Fibroblast of mammary gland (primary cell): Measurements from ENCODE around the gene NUDT21.
"Not testable (repeated sequence)": the region's sequence is repeated elsewhere in the genome, so short reads cannot be mapped to it uniquely, and the experiment has no call there.

Source experiments
- DNase-seq: peaks from one replicate; pipeline ENCODE4 v3.0.0-alpha.2; 2010; ENCODE audit warnings: low read depth
- H3K4me3 ChIP-seq: 2 replicates; pipeline ENCODE4 v1.5.1; 2011; ENCODE audit warnings: low read depth, mild to moderate bottlenecking, low read length, moderate library complexity; ENCODE audit not compliant: control insufficient read depth
- TF ChIP-seq, protein P1 (sequence below): conservative IDR thresholded peaks from 2 replicates; pipeline ENCODE4 v1.5.1; 2011; ENCODE audit warnings: low read depth, low read length, inconsistent platforms; ENCODE audit not compliant: control insufficient read depth, insufficient read depth

Gene NUDT21

DNA sequence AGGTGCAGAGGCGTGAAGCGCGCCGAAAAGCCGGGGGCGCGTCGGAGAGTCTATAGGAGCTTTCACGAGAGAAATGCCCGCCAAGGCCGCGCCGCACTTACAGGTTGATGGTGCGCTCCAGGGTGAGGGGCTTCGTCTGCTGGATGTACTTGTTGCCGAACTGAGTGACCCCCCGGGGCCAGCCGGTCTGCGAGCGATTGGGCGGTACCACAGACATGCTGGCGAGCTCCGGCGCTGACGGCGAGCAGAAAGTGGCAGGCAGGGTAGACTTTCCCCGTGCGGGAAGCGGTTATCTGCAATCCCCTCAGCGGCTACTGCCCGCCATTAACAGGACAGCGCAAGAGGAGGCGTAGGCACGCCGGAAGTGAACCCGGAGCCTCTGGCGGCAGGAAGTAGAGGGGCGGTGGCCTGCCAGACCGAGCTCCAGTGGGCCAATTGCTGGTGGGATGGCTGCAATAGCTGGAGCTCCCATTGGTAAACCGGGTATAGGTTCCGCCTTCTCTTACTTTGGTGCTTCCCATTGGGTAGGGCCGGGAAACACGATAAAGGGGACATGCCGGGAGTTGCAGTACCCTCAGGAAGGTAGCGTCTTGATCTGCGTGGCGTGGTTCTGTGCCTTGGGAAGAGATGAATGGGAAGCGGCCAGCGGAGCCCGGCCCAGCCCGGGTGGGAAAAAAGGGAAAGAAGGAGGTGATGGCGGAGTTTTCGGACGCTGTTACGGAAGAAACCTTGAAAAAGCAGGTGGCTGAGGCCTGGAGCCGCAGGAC lies at the start of gene NUDT21, which contains the start of gene OGFOD1:
Gene NUDT21 (minus strand): TSS at position 347 of the 767 bp plus-strand sequence. CDS start 130 bp downstream, at position 217.
Gene OGFOD1 (plus strand): TSS at position 569 of the 767 bp plus-strand sequence. CDS start 59 bp downstream, at position 628.
- peak; percentile 97 for DNase-seq
- TF ChIP-seq, protein P1, sequence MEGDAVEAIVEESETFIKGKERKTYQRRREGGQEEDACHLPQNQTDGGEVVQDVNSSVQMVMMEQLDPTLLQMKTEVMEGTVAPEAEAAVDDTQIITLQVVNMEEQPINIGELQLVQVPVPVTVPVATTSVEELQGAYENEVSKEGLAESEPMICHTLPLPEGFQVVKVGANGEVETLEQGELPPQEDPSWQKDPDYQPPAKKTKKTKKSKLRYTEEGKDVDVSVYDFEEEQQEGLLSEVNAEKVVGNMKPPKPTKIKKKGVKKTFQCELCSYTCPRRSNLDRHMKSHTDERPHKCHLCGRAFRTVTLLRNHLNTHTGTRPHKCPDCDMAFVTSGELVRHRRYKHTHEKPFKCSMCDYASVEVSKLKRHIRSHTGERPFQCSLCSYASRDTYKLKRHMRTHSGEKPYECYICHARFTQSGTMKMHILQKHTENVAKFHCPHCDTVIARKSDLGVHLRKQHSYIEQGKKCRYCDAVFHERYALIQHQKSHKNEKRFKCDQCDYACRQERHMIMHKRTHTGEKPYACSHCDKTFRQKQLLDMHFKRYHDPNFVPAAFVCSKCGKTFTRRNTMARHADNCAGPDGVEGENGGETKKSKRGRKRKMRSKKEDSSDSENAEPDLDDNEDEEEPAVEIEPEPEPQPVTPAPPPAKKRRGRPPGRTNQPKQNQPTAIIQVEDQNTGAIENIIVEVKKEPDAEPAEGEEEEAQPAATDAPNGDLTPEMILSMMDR, result no peak
- peak within 1 kb of the TSS; percentile 90 for H3K4me3 ChIP-seq

DNA sequence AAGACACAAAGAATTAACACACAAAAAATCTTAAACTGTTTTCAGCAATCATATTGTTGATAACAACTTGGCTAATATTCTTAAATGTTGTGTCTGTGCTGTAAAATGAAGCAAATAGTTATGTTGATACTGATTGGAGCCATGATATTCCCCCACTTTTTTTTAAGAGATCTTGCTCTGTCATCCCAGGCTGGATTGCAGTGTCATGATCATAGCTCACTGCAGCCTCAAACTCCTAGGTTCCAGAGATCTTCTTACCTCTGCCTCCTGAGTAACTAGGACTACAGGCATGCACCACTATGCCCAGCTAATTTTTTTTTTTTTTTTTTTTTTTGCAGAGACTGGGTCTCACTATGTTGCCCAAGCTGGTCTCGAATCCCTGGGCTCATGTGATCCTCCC lies 42.7 kb upstream of the NUDT21 start:
- no peak overlapping the region for H3K4me3 ChIP-seq
- DNase-seq, result no peak
- TF ChIP-seq, protein P1, result no peak

DNA sequence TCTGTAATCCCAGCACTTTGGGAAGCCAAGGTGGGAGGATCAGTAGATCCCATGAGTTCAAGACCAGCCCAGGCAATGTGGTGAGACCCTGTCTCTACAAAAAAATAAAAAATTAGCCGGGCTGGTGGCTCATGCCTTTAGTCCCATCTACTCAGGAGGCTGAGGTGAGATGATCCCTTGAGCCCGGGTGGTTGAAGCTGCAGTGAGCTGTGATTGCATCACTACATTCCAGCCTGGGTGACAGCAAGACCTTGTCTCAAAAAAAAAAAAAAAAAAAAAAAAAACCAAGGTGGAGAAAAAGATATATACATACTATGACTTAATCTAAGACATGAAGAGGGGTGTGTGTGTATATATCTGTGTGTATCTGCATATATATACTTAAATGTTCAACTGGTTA lies 42.0 kb upstream of the NUDT21 start:
- H3K4me3 ChIP-seq, result no peak overlapping the region
- DNase-seq, result no peak
- TF ChIP-seq, protein P1, result no peak

DNA sequence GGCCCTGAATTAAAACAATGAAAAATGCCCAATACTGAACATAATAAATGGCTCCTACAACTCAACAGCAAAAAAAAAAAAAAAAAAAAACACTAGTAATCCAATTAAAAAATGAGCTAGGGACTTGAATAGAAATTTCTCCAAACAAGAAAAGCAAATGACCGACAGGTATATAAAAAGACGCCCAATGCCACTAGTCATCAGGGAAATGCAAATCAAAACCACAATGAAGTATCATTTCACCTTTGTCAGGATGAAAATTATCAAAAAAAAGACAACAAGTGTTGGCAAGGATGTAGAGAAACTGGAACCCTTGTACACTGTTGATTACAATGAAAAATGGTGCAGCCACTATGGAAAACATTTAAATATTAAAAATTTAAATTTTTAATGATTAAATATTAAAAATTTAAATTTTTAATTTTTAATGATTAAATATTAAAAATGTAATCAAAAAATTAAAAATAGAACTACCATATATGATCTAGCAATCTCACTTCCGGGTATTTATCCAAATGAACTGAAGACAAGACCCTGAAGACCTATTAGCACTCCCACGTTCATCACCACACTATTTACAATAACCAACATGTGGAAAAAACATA lies 40.6 kb upstream of the NUDT21 start:
- no peak overlapping the region for H3K4me3 ChIP-seq
- DNase-seq, result no peak
- TF ChIP-seq, protein P1, result no peak

DNA sequence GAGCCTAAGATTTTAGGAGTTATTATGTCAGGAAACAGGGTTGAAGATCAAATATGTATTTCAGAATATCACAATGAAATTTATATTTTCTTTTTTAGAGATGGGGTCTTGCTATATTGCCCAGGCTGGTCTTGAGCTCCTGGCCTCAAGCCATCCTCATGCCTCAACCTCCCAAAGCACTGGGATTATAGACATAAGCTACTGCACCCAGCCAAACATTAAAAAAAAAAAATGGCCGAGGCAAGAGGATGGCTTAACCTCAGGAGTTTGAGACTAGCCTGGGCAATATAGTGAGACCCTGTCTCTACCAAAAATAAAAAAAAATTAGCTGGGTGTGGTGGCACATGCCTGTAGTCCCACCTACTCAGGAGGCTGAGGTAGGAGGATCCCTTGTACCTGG lies 37.7 kb upstream of the NUDT21 start:
- DNase-seq, H3K4me3 ChIP-seq: not testable (repeated sequence)

DNA sequence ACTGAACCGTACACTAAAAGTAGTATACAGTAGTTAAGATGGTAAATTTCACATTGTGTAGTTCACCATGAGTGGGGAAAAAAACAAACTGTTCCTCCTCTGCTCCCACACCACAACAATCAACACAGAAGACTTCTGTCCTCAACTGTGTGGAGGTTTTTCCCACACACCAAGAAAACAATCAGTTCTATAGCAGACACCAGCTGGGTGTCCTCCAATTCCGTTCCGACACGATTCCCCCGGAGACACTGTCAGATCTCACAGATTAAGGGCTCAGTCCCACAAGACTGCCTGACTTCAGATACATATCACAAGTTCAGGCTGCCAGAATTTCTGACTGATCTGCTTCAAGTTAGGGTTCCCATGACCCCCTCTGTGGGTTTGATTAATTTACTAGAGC lies 36.9 kb upstream of the NUDT21 start:
- no peak overlapping the region for H3K4me3 ChIP-seq
- TF ChIP-seq, protein P1, result no peak
- no peak for DNase-seq

DNA sequence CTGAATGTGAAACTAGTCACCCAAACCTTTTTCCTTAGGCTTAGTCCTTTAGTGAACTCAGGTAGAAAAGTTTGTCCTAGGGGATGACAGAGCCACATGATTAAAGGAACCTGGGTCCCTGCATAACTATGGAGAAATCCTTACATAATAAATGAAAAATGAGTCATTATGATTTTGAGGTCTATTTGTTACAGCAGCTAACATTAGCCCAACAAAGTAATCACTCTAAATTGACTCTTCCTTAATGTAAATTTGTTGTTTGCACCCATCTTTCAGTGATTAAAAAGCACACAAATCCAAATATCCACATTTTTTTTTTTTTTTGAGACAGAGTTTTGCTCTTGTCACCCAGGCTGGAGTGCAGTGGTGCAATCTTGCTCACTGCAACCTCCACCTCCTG lies 32.3 kb upstream of the NUDT21 start:
- no peak for DNase-seq
- no peak overlapping the region for H3K4me3 ChIP-seq
- TF ChIP-seq, protein P1, result no peak
